ENCODE data around the gene KIAA1191. TPM values are rescaled to one million over a fixed set of nuclear protein-coding genes. Genes with fewer than 3 reads are reported as not detected.

KIAA1191 gene
- total and polyA plus RNA-seq, 2 of the 8 experiments (the other 6 are each of a cell fraction or from before 2014, with no cell fraction given), result 86.4 to 88.0 TPM

- no peak for TF ChIP-seq CTBP2 (IDR thresholded peaks at IDR 0.05; ENCODE audit: borderline replicate concordance, insufficient read depth, insufficient read length, low read length)
- no peak for TF ChIP-seq BCL11A (IDR thresholded peaks at IDR 0.05; ENCODE audit: low read depth in 2 of 2, low read length in 2 of 2)
- no peak for TF ChIP-seq NANOG (IDR thresholded peaks at IDR 0.05; ENCODE audit: insufficient read depth, low read depth, low read length, poor library complexity, severe bottlenecking)
- TF ChIP-seq JUN (IDR thresholded peaks at IDR 0.05; ENCODE audit: low read depth, low read length), result no peak
Observed at GRCh38 chr5:176350416-176350815, 11.1 kb downstream of the KIAA1191 start (continued).
